ENCODE data around the gene CFAP206.
"Not testable (repeated sequence)": the region's sequence is repeated elsewhere in the genome, so short reads cannot be mapped to it uniquely, and the experiment has no call there.

Gene CFAP206

DNA sequence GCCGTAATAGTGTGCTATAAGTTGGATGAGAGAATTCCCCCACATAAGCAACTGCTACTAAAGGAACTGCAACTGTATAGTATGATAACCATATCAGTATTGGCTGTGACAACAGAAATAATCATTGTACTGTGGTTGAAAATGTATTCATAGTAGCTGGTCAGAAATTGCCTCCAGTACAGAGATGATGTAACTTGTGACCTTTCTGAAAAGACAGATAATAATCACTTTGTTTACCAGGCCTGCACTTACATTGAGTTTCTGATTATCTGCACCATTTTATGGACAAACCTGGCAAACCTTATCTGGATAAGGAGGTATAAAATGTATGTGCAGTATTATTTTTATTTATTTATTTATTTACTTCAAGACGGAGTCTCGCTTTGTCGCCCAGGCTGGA is 19.0 kb downstream of the CFAP206 start:
- DNase-seq (ENCODE audit: low read depth), result no peak

DNA sequence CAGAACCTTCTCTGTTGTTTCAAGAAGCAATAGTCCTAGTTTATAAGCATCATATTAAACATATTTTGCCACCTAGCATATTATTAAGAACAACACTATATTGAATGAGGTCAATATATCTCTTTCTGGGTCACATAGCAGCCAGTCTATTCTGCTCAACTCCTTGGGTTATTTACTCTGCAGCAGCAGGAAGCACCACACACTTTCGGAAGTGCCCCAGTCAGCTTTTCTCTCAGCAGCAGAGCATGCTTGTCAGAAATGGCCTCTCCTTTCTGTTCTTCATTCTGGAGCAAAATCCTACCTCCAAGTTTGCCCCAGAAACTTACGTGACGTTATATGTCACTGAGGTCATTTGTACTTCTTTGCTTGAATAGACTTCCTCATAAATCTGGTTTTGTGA is 22.7 kb downstream of the CFAP206 start:
- DNase-seq (ENCODE audit: low read depth), result no peak

DNA sequence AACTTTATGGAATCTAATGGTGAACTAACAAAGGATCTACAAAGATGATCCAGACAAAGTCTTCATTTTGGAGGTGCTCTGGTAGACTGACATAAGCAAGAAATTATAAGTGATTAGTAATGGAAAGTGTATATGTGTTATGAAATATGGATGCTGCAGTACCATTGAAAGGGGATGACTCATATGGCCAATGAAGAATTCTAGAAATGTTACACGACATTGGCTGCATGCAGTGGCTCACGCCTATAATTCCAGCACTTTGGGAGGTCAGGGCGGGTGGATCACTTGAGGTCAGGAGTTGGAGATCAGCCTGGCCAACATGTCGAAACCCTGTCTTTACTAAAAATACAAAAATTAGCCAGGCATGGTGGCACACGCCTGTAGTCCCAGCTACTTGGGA is 23.5 kb downstream of the CFAP206 start:
- no peak for DNase-seq (ENCODE audit: low read depth)

DNA sequence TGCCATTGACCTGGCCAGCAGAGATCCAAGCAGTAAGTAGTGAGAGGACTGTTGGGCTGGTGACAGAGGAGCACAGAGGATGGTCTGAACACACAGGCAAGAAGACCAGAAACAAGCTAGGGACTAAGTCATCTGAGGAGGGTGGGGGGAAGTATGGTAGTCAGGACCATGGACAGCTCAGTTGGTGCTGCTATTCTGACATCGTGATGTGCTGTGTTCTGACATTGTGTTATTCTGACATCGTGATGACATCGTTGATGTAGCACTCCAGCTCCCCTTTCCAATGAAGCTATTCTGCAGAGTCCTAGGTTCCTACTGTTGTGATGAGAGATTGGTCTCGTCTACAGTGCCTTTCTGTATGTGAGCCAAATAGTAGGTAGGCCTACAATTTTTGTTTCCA is 28.7 kb downstream of the CFAP206 start:
- peak; percentile 15 for DNase-seq (ENCODE audit: low read depth)

DNA sequence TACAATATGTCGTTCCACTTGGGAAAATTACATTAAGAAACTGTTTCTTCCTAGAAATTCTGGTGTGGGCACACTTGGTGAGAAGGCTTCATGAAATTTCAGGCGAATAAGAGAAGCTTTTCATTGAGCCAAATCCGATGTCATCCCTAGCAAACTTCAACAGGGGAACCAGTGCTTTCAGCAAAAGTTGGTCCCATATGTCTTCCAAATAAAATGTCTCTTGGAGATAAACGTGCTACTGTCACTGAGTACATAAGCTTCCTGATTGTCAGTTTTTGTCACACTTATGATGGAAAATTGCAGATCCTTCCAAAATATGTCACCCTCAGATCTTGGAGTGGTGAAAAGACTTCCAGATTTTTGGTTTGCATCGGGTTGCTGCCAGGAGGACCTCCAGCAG is 33.9 kb downstream of the CFAP206 start:
- no peak for DNase-seq (ENCODE audit: low read depth)

DNA sequence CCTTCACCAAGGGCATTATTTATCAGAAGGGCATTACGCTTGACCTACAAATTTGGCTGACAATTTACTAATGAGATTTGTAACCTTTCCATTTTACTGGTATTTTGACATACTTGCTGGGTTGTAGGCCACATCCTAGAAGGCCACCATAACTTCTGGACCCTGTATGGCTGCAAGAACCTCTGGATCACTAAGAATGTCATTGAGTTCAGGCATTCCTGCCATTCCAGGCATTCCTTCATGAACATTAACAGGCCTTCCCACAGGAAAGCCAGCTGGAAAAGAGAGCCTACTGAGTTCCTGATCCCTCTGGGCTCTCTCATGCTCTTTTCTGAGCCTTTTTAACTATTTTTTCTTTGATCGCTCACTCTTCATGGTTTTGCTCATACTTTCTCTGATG is 36.6 kb downstream of the CFAP206 start:
- DNase-seq (ENCODE audit: low read depth), result no peak

DNA sequence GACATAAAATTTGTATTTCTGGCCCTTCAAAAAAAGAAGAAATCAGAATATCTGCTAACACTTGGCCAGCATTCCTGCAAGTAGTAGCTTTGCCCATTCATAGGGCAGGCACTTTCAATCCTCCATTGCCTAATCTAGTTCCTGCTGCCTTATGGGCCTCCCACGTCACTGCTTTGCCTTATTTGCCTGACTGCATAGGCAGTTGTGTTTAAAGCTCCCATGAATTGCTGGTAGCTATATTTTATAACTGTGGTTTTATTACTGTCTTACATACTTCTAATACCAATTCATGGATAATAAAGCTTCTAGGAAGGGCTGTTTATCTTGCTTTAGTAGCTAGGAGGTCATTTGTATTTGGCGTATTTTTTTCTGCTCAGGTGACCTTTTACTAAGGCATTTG is 57.3 kb downstream of the CFAP206 start:
- DNase-seq (ENCODE audit: low read depth), result no peak

DNA sequence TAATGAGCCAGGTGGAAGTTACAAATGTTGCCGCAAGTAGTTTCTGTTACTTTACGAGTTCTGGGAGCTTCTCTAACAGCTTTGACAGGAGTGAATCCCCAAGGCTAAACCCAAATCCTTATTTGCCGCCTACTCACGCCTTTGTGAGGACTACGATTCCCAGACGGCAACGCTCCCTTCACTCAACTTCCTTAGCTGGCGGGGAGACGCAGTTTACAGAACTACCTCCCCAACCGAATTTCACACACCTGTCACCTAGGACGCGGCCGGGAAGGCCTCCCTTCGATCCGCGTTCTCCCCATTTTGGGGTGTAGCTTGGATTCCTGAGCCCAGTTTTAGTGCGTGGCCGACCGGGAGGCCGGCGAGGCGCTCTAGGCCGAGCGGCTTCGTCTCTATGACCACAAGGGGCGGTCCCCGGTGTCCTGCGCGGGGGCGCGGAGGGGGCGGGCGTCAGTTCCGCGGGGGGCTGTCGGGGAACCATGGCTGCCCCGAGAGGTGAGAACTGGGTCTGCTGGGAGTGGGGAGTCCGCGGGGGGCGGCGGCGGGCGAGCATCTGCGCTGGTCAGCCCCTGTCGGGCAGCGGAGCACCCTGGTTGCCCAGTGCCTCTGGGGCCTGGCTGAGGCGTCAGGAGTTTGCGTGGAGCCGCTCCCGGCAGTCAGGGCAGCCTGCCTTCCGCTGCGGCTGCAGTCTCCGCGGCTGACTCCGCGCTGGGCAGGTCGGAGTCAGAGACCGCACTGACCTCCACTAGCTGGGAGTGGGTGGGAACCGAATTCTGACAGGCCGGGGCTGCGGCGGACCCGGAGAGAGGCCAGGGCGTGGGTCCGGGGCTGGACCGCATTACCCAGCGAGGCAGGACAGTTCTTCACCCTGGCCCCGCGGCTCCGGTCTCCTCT is 65.0 kb downstream of the CFAP206 start, which contains the start of gene SLC35A1:
Gene SLC35A1, plus strand, starts transcription at position 450 of the 894 bp plus-strand sequence. Its CDS starts 30 bp downstream, at position 480.
- DNase-seq (ENCODE audit: low read depth), result peak; percentile 80

DNA sequence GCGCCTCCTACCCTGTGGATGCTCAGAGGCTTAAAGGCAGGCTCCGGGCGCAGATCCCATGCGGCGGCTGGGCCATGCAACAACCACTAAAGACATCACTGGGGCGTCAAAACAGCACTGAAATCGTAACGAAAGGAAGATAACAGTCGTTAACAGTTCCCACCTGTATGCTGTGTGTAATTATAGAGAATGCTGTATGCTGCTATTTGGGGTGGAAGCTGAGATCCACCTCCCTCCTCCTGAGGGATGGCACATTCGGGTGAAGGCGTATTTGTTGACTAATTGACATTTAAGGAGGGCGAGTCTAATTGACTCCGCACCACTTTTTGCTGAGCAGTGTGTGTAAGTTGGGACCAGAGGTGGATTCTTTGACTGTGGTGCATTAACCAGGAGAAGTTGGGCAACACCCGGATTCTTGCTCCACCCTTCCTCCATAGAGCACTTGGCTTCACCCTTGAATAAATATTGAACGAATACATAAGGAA is 65.7 kb downstream of the CFAP206 start:
- DNase-seq (ENCODE audit: low read depth), result no peak

DNA sequence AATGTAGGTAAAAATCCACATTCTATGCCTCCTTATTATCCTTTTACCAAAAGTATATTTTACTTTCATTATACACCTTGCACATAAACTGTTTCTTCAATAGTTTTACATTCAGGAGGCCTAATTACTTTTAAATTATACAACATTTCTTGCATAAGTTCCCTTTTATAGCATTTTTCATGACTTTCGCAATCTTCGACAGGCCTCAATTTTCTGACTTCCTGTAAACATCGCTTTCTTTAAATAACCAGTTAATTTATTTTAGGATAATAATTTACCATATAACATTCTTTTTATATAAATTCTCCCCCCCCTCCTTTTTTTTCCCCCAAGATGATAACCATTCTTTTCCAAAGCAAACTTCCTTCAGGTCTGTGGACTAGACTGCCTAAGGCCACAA is 74.2 kb downstream of the CFAP206 start:
- DNase-seq (ENCODE audit: low read depth), result no peak

DNA sequence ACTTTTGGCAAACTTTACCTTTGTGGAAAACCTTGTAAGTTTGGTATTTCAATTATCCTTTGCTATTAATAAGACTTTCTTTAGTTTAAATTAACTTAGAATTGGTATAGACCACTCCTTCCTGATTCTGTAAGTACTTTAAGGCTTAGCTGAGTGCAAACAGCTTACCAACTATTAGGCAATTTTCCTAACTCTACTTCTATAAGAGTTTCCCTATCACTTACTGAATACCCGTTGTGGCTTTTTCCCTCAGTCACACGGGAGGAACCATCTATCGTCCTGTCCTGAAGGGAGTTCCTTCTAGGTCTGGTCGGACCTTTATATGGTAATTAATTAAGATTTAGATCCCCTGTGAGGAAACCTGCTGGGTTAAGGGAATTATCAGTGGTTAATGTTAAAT is 74.6 kb downstream of the CFAP206 start:
- no peak for DNase-seq (ENCODE audit: low read depth)

DNA sequence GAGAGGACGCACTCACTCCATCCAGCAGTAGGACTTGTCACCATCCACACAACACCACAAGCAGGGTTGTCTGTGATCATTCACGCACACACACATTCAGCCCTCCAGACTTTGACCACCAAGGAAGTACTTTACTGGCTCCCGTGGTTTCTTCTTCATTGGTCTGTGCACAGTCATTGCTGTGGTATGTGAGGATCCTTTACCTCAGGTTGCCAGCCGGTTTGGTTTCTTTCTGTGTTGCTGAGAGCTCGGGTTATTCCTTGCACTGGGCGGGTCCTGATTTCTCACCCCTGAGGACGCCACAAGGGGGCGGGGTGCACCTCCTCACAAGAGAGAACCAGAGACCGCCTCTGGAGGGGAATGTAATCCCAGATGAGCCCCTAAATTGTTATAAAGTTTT is 76.2 kb downstream of the CFAP206 start:
- no peak for DNase-seq (ENCODE audit: low read depth)

DNA sequence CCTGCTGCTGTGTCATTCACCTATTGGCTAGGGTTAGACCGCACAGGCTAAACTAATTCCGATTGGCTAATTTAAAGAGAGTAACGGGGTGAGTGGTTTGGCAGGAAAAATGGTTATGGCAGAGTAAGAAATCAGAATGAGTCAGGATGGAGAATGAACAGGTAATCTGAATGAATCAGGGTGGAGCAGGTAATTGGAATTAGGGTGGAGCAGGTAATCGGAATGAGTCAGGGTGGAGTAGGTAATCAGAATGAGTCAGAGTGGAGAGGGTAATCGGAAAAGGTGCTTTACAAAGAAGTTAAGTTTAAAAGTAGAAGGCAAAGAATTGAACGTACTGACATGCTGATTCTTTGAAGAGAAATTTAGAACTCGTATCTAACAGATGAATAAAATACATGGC is 76.7 kb downstream of the CFAP206 start:
- no peak for DNase-seq (ENCODE audit: low read depth)

DNA sequence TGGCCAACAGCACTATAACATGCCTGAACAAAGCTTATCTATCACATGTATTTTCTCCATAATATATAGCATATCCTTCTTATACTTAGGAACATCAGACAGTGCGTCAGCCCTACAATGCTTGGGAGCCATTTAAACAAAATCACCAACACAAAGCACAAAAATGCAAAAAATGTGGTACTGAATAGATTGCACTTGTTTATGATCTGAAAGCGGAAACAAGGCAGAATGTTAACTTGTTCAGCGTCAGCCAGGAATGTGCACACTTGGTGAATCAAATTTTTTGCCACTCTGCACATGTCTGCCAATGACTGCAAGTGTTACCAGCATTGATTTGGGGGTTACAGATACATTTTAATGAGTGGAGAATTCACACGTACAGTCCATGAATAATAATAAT is 79.8 kb downstream of the CFAP206 start:
- DNase-seq (ENCODE audit: low read depth), result no peak

DNA sequence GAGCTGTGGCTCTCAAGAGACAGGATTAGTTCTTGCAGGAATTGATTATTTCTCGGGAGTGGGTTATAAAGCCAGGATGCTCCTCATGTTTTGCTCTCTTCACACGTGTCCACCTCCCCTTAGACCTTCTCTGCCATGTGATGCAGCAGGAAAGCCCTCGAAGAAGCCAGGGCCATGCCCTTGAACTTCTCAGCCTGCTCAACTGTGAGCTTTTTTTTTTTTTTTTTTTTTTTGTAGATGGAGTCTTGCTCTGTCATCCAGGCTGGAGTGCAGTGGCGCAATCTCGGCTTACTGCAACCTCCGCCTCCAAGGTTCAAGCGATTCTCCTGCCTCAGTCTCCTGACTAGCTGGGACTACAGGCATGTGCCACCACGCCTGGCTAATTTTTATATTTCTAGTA is 81.6 kb downstream of the CFAP206 start:
- DNase-seq (ENCODE audit: low read depth), result not testable (repeated sequence)

DNA sequence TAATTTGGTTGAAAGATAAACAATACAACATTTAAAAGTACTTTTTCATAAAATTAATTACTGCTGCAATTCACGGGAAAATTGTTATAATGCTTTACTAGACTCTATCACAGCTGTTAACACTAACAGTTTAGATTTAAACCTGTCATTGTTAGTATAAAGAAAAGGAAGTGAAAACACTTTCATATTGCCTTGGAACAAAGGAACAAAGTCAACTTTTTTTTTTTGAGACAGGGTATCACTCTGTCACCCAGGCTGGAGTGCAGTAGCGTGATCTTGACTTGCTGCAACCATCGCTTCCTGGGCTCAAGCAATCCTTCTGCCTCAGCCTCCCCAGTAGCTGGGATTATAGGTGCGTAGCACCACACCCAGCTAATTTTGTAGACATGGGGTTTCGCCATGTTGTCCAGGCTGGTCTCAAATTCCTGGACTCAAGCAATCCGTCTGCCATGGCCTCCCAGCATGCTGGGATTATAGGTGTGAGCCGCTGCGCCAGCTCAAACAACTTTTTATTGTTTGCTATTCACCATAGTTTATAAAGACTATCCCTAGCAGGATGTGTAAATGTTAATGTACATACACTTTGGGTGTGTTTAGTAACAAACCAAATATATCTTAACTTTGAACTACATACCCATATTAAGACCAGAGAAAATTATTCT is 87.1 kb downstream of the CFAP206 start:
- no peak for DNase-seq (ENCODE audit: low read depth)

DNA sequence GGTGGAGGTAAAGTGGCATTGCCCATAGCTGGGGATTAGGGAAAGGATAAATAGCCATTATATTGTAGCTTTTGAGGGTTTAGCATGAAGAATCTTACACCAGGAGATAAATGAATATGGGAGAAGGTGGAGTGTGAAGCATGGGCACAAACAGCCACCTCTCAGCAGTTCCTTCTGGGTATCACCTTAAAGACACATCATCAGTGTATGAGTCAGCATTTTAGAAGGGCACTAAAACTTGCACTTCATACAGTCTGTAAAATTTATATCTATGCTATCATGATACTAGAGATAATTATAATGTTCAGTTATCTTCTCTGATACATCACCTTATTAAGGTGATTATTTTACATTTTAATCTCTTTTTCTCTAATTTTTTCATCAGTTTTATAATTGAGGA is 90.3 kb downstream of the CFAP206 start:
- DNase-seq (ENCODE audit: low read depth), result no peak

DNA sequence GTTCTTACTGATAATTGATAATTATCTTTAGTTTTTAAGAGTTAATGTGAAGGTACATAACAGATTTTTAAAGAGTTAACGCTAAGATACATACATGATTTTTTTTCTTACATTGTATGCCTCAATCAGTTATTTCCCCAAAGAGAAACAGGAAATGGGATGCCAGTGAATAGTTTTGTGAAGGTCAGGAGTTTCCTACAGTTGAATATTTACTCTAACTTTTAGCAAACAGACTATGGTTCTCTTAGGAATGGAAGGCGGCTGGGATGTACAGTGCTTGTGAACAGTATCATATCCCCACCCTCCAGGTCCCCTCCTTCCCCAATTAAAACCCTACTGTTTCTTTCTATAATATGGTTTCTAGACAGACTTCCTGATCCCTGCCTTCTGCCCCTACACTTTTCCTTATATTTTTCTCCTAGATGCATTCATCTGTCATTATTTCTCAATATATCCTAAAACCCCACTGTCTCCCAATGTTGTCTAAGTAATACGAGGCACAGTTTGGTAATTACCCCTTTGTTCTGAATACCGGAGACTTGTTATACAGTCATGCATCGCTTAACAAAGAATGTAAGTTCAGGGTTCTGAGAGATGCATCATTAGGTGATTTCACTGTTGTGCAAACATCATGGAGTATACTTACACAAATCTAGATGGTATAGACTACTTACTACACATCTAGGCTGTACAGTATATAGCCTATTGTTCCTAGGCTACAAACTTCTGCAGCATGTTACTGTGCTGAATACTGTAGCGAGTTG is 94.2 kb downstream of the CFAP206 start:
- no peak for DNase-seq (ENCODE audit: low read depth)

DNA sequence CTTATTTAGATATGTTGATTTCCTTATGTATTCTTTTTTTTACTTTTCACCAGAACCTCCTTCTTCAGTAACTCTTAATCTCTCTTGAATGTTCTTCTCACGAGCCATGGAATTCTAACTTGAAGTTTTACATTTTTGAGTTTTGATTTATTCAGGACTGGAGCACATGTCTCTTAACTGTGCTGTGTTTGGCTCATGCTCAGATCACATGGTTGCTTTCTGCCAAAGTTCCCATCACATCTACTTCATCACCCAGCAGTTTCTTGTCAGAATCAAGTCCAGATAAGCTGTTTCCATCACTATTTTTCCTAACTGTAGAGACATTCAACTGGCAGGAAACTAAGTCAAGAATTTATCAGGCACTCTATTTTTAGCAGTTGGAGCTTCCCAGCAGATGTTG is 96.7 kb downstream of the CFAP206 start:
- no peak for DNase-seq (ENCODE audit: low read depth)
